H1 (cell line): ENCODE results near the gene HSPA1A. TPM values are rescaled to one million over a fixed set of nuclear protein-coding genes. Genes with fewer than 3 reads are reported as not detected.

ENCODE experiments used
- CTCF ChIA-PET: fragments of 300-600 bp; sonication (Branson Sonifier 250); formaldehyde crosslinking; loops from one replicate; lab custom pipeline; 2021; ENCODE audit not compliant: partially characterized antibody; lab: Charles Lee
- POLR2A ChIA-PET: fragments of 300-600 bp; sonication (Branson Sonifier 250); formaldehyde crosslinking; loops from one replicate; lab custom pipeline; 2021; ENCODE audit warnings: inconsistent platforms; ENCODE audit not compliant: partially characterized antibody; lab: Charles Lee
- DNase-seq, 2 experiments: peaks; one replicate each; pipeline versions ENCODE4 v3.0.0 to v3.0.0-alpha.2; 2010 to 2022; ENCODE audit warnings: low spot score in 2 of 2, low read depth in 1 of 2, mixed read lengths in 1 of 2
- FAIRE-seq: peaks from 2 replicates; lab custom pipeline; 2011; peaks lifted over from hg19 to GRCh38; lab: Jason Lieb, UNC
- H2AFZ ChIP-seq: 2 replicates; pipeline ENCODE4 v1.8.1; 2012; ENCODE audit warnings: low read length, inconsistent platforms
- H2AK5ac ChIP-seq: 2 replicates; pipeline ENCODE4 v1.6.1; 2013; ENCODE audit warnings: low read depth, low read length
- H2BK120ac ChIP-seq: replicated peaks from 2 replicates; pipeline ENCODE3; 2013; ENCODE audit warnings: low read depth, low read length, inconsistent platforms
- H2BK12ac ChIP-seq: 2 replicates; pipeline ENCODE4 v1.6.1; 2013; ENCODE audit warnings: low read depth, low read length
- H2BK15ac ChIP-seq: 2 replicates; pipeline ENCODE4 v1.6.1; 2013; ENCODE audit warnings: low read length
- H2BK20ac ChIP-seq: 2 replicates; pipeline ENCODE4 v1.6.1; 2013; ENCODE audit warnings: low read length
- H2BK5ac ChIP-seq: 2 replicates; pipeline ENCODE4 v1.6.1; 2013; ENCODE audit warnings: low read depth, low read length
- H3K14ac ChIP-seq: 2 replicates; pipeline ENCODE4 v1.6.1; 2013; ENCODE audit warnings: inconsistent platforms; ENCODE audit not compliant: insufficient read length
- H3K18ac ChIP-seq: 2 replicates; pipeline ENCODE4 v1.6.1; 2013; ENCODE audit warnings: low read length; ENCODE audit errors: extremely low read depth
- H3K23ac ChIP-seq: 2 replicates; pipeline ENCODE4 v1.6.1; 2013; ENCODE audit warnings: inconsistent platforms; ENCODE audit not compliant: insufficient read length
- H3K23me2 ChIP-seq: 2 replicates; pipeline ENCODE4 v1.6.1; 2013; ENCODE audit warnings: low read depth, low read length
- H3K27ac ChIP-seq: 2 replicates; pipeline ENCODE4 v1.6.1; 2011; ENCODE audit warnings: low read depth, low read length, inconsistent platforms
- H3K27me3 ChIP-seq, 4 experiments: replicated peaks in 1 of 4; 1 replicate in 1 of 4; 2 replicates in 3 of 4; pipeline versions ENCODE4 v1.6.1 to v1.8.1; 2011 to 2013; ENCODE audit warnings: low read length in 3 of 4, mild to moderate bottlenecking in 3 of 4, inconsistent platforms in 2 of 4, mixed read lengths in 2 of 4, moderate library complexity in 1 of 4; ENCODE audit not compliant: control insufficient read depth in 3 of 4, insufficient read depth in 3 of 4; ENCODE audit errors: extremely low read depth in 1 of 4
- H3K36me3 ChIP-seq, 4 experiments: 2 replicates each; pipeline versions ENCODE4 v1.6.1 to v1.8.1; 2011 to 2013; ENCODE audit warnings: mild to moderate bottlenecking in 4 of 4, low read length in 3 of 4, moderate library complexity in 2 of 4, control low read depth in 1 of 4, inconsistent platforms in 1 of 4; ENCODE audit not compliant: insufficient read depth in 4 of 4, control insufficient read depth in 2 of 4
- H3K4ac ChIP-seq: replicated peaks from 2 replicates; pipeline ENCODE3; 2013; ENCODE audit warnings: low read length, low read depth, mixed read lengths, inconsistent platforms; ENCODE audit not compliant: insufficient read length
- H3K4me1 ChIP-seq, 4 experiments: replicated peaks in 1 of 4; 1 replicate in 1 of 4; 2 replicates in 3 of 4; pipeline versions ENCODE4 v1.6.1 to v1.8.1; 2011 to 2013; ENCODE audit warnings: low read length in 3 of 4, inconsistent platforms in 2 of 4, mixed read lengths in 1 of 4; ENCODE audit not compliant: insufficient read depth in 4 of 4, control insufficient read depth in 3 of 4
- H3K4me2 ChIP-seq, 2 experiments: 2 replicates each; pipeline versions ENCODE4 v1.6.1 to v1.8.1; 2011 to 2013; ENCODE audit warnings: low read depth in 2 of 2, low read length in 2 of 2, control low read depth in 1 of 2, inconsistent platforms in 1 of 2, mild to moderate bottlenecking in 1 of 2; ENCODE audit not compliant: insufficient read depth in 1 of 2
- H3K4me3 ChIP-seq, 4 experiments: fragments of 200-600, 300-600 bp in 1 of 4; sonication (generic), shearing (Covaris generic), sonication (Bioruptor Twin) in 1 of 4; 2 replicates each; pipeline versions ENCODE4 v1.5.1 to v1.8.1; 2011 to 2016; ENCODE audit warnings: low read length in 4 of 4, low read depth in 3 of 4, control low read depth in 2 of 4, inconsistent platforms in 2 of 4, mild to moderate bottlenecking in 2 of 4, mixed read lengths in 1 of 4, moderate library complexity in 1 of 4; ENCODE audit not compliant: insufficient read depth in 2 of 4; ENCODE audit errors: extremely low read depth in 1 of 4
- H3K56ac ChIP-seq: replicated peaks from 2 replicates; pipeline ENCODE3; 2013; ENCODE audit warnings: low read depth, mild to moderate bottlenecking, mixed read lengths, low read length, inconsistent platforms; ENCODE audit not compliant: insufficient read length
- H3K79me1 ChIP-seq: 2 replicates; pipeline ENCODE4 v1.6.1; 2013; ENCODE audit warnings: low read depth, low read length, control low read depth
- H3K79me2 ChIP-seq, 2 experiments: 2 replicates each; pipeline versions ENCODE4 v1.6.1 to v1.8.1; 2012 to 2013; ENCODE audit warnings: low read length in 2 of 2, mild to moderate bottlenecking in 2 of 2, inconsistent platforms in 1 of 2; ENCODE audit not compliant: insufficient read depth in 2 of 2, control insufficient read depth in 1 of 2
- H3K9ac ChIP-seq, 4 experiments: replicated peaks in 1 of 4; 1 replicate in 1 of 4; 2 replicates in 3 of 4; pipeline versions ENCODE4 v1.6.1 to v1.8.1; 2011 to 2013; ENCODE audit warnings: low read depth in 3 of 4, low read length in 3 of 4, control low read depth in 2 of 4, mild to moderate bottlenecking in 2 of 4, moderate library complexity in 2 of 4, inconsistent platforms in 1 of 4; ENCODE audit errors: extremely low read depth in 1 of 4
- H3K9me3 ChIP-seq, 2 experiments: 2 replicates each; pipeline versions ENCODE4 v1.6.1 to v1.8.1; 2012 to 2013; ENCODE audit warnings: mild to moderate bottlenecking in 2 of 2, moderate library complexity in 2 of 2, control low read depth in 1 of 2, inconsistent platforms in 1 of 2, low read depth in 1 of 2, low read length in 1 of 2, mixed read lengths in 1 of 2; ENCODE audit not compliant: insufficient read depth in 2 of 2
- H4K20me1 ChIP-seq, 2 experiments: replicated peaks in 1 of 2; 2 replicates each; pipeline versions ENCODE3 to v1.8.1; 2011 to 2013; ENCODE audit warnings: inconsistent platforms in 2 of 2, low read length in 2 of 2, mild to moderate bottlenecking in 1 of 2; ENCODE audit not compliant: insufficient read depth in 2 of 2, control insufficient read depth in 1 of 2
- H4K5ac ChIP-seq: 2 replicates; pipeline ENCODE4 v1.6.1; 2013; ENCODE audit warnings: low read length, low read depth, mixed read lengths, inconsistent platforms; ENCODE audit not compliant: insufficient read length
- H4K8ac ChIP-seq: 2 replicates; pipeline ENCODE4 v1.8.0; 2013; ENCODE audit warnings: mild to moderate bottlenecking, moderate library complexity, low read length, inconsistent platforms; ENCODE audit not compliant: insufficient read depth; ENCODE audit errors: extremely low read depth
- H4K91ac ChIP-seq: replicated peaks from 2 replicates; pipeline ENCODE3; 2013; ENCODE audit warnings: low read length, mixed read lengths, inconsistent platforms; ENCODE audit not compliant: insufficient read length
- ATF2 ChIP-seq: IDR thresholded peaks from 2 replicates; pipeline ENCODE4 v1.6.1; 2012; ENCODE audit warnings: low read length, inconsistent platforms
- BACH1 ChIP-seq: IDR thresholded peaks from 2 replicates; pipeline ENCODE4 v1.6.1; 2012; ENCODE audit warnings: low read length, improper control_type of control experiment
- CTBP2 ChIP-seq: IDR thresholded peaks from 2 replicates; pipeline ENCODE4 v1.7.0; 2011; ENCODE audit warnings: borderline replicate concordance, mild to moderate bottlenecking, moderate library complexity, mixed read lengths, low read length; ENCODE audit not compliant: insufficient read depth, insufficient read length
- KDM1A ChIP-seq: fragments of 200-600, 300-600 bp; sonication (generic); IDR thresholded peaks from 2 replicates; pipeline ENCODE4 v1.7.1; 2016; ENCODE audit warnings: mild to moderate bottlenecking, low read length, borderline replicate concordance
- POLR2A ChIP-seq, 2 experiments: IDR thresholded peaks; 1 replicate in 1 of 2; 2 replicates in 1 of 2; pipeline ENCODE4 v1.6.1; 2011; ENCODE audit warnings: low read depth in 2 of 2, low read length in 2 of 2, mild to moderate bottlenecking in 2 of 2; ENCODE audit errors: control extremely low read depth in 1 of 2
- RFX5 ChIP-seq: IDR thresholded peaks from 2 replicates; pipeline ENCODE4 v1.6.1; 2011; ENCODE audit warnings: low read depth, low read length, improper control_type of control experiment, borderline replicate concordance
- RXRA ChIP-seq: IDR thresholded peaks from 2 replicates; pipeline ENCODE4 v1.6.1; 2011; ENCODE audit warnings: low read depth, mild to moderate bottlenecking, low read length, moderate library complexity; ENCODE audit not compliant: insufficient read depth
- SAP30 ChIP-seq: fragments of 300-600 bp; sonication (generic); IDR thresholded peaks from 2 replicates; pipeline ENCODE4 v1.7.1; 2012; ENCODE audit warnings: low read length, moderate library complexity, mild to moderate bottlenecking, inconsistent platforms; ENCODE audit not compliant: insufficient read depth, insufficient replicate concordance
- TCF12 ChIP-seq: IDR thresholded peaks from 2 replicates; pipeline ENCODE4 v1.6.1; 2011; ENCODE audit warnings: low read depth, mild to moderate bottlenecking, low read length
- TEAD4 ChIP-seq: IDR thresholded peaks from 2 replicates; pipeline ENCODE4 v1.6.1; 2012; ENCODE audit warnings: low read depth, low read length, inconsistent platforms, mixed read lengths
- WGBS, 2 experiments: shearing (Covaris generic) in 1 of 2; methylation state at CpG; one replicate each; pipeline versions ENCODE4 v1.1.6 to v1.1.7; 2013 to 2015; ENCODE audit warnings: low lambda C conversion rate in 2 of 2, mixed read lengths in 2 of 2, inconsistent platforms in 1 of 2, low coverage in 1 of 2, missing lambda C conversion rate in 1 of 2; ENCODE audit not compliant: insufficient replicate concordance in 2 of 2, insufficient coverage in 1 of 2, insufficient read length in 1 of 2; ENCODE audit errors: extremely low coverage in 1 of 2, missing lambda C conversion rate in 1 of 2; 5-methylcytosine and 5-hydroxymethylcytosine counted together
- polyA plus RNA-seq, 7 experiments: library from polyadenylated mRNA; depleted of rRNA in 3 of 7; stranded (reverse) in 5 of 7; unstranded in 2 of 7; fragments of >200 nt in 5 of 7; fragments of 200-250 nt in 2 of 7; gene quantifications; 1 replicate in 5 of 7; 2 replicates in 1 of 7; 4 replicates in 1 of 7; pipeline versions ENCODE4 v1.2.1 to v1.2.3, GENCODE V29; 2011 to 2013; ENCODE audit warnings: missing spikeins in 2 of 7, mixed read lengths in 2 of 7
- total RNA-seq: library from RNA; stranded (reverse); fragmentation: NEBNext Ultra II Directional; extraction: Animal tissue kit (Norgen Biotek cat#: 25700); gene quantifications from 2 replicates; pipeline ENCODE4 v1.2.1, GENCODE V29; 2021

Gene HSPA1A
- total and polyA plus RNA-seq, 2 of the 8 experiments (the other 6 are each of a cell fraction or from before 2014, with no cell fraction given): 40.7 to 54.0 TPM

DNA sequence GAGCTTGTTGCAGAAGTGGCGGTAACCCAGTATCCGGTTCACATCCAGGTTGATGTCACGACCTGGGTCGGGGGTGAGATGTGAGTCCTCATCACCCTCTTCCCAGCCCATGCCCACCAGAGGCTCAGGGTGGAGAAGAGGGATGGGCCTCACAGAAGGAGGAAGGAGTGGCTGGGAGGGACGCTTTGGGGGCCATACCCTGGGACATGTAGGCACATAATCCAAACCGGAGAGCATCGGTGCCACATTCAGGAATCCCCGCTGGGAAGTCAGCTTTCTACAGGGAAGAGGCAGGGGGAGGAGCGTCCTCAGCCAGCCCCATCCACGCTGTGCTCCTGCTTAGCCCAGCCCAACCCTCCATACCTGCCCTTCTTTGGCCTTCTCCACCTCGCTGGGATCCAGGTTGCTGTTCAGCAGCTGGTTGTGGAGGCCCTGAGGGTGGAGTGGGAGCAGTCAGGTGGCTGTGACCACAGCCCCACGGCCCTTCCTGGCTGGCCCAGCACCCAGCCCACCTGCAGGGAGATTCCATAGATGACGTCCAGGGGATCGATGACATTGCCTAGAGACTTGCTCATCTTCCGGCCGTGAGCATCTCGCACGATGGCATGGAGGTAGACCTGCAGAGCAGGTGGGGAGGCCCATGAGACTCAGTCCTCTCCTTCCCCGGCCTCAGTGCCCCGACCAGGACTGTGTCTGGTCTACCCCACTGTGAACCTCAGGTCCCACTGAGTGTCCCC lies 34.7 kb upstream of the HSPA1A start:
- DNase-seq: no peak
- 95% methylated on average over 19 of the region's 20 CpGs; no CpG with 5 or more reads in 1 of the 2 experiments for WGBS, 2 experiments
- no peak overlapping the region for H3K9ac ChIP-seq
- H2BK120ac ChIP-seq: no peak overlapping the region
- peaks cover 0 to 7% (median 3%) of the 10 kb centered on the region in 4 experiments; a peak in 3 of 7 replicates for H3K4me1 ChIP-seq
- H3K36me3 ChIP-seq: peaks cover 33 to 72% (median 58%) of the 10 kb centered on the region in 4 experiments
- no peak overlapping the region for H2BK5ac ChIP-seq
- no peaks in the 10 kb centered on the region for H3K79me1 ChIP-seq
- no peak for FAIRE-seq
- no peak overlapping the region for H4K91ac ChIP-seq
- H3K79me2 ChIP-seq: no peaks in the 10 kb centered on the region
- no peak overlapping the region for H3K56ac ChIP-seq
- no peaks in the 10 kb centered on the region; a peak in 1 of 7 replicates for H3K27me3 ChIP-seq
- no peak overlapping the region for H2AFZ ChIP-seq
- no peak overlapping the region for H3K23ac ChIP-seq
- H2AK5ac ChIP-seq: no peak overlapping the region
- no peak overlapping the region for H2BK15ac ChIP-seq
- H3K14ac ChIP-seq: no peak overlapping the region
- ChIA-PET POLR2A (interaction anchor here (0.6 to 10.7 kb wide), 9 partner anchors 7 to 116 kb away, joined by 3 to 85 read pairs (median 3); partner anchors contain the start of genes GPANK1, HSPA1B and VARS1), CTCF (interaction anchor here (0.9 to 15.6 kb wide), 9 partner anchors 4 to 117 kb away, joined by 3 to 228 read pairs (median 4); partner anchors contain the start of genes EHMT2, VARS1 and VWA7)
- peaks cover 1 to 3% of the 10 kb centered on the region in 2 experiments for H4K20me1 ChIP-seq
- H3K4me2 ChIP-seq: no peak overlapping the region
- no peak overlapping the region for H3K4me3 ChIP-seq
- H3K9me3 ChIP-seq: no peaks in the 10 kb centered on the region
- H4K5ac ChIP-seq: no peak overlapping the region
- no peak overlapping the region for H2BK12ac ChIP-seq
- H3K23me2 ChIP-seq: 0 out of 2 replicates have a peak, but pooled peaks cover 1% of the 10 kb centered on the region
- H3K4ac ChIP-seq: no peak overlapping the region
- H4K8ac ChIP-seq: 0 out of 2 replicates have a peak overlapping the region, but pooled peaks have one; percentile 15
- H3K27ac ChIP-seq: no peak overlapping the region
- no peak overlapping the region for H2BK20ac ChIP-seq
- no peak overlapping the region for H3K18ac ChIP-seq
- TF ChIP-seq ATF2 (no peak), RXRA (no peak), TCF12 (no peak), KDM1A (no peak), POLR2A (IDR thresholded peaks at IDR 0.05; ENCODE audit: control extremely low read depth in 1 of 2, low read depth in 2 of 2, low read length in 2 of 2) (no peak), SAP30 (no peak), TEAD4 (no peak), CTBP2 (no peak), RFX5 (no peak), BACH1 (no peak)
